HepG2 (cell line): ENCODE data around the gene ATP6V0D1. TPM values are rescaled to one million over a fixed set of nuclear protein-coding genes. Genes with fewer than 3 reads are reported as not detected.
A peak's percentile ranks its signal among the peaks of the same experiment; 100 is the strongest.

Experiments
- FOXJ3 ChIP-seq: sonication (generic); formaldehyde crosslinking; IDR thresholded peaks from 2 replicates; pipeline ENCODE4 v1.4.0; 2020; ENCODE audit warnings: missing genetic modification reagents, mild to moderate bottlenecking, borderline replicate concordance
- GATAD2A ChIP-seq: IDR thresholded peaks from 2 replicates; pipeline ENCODE4 v1.6.1; 2016
- HMG20A ChIP-seq: IDR thresholded peaks from 2 replicates; pipeline ENCODE4 v1.6.1; 2016; ENCODE audit warnings: borderline replicate concordance
- NFRKB ChIP-seq: fragments of 450-650 bp; IDR thresholded peaks from 2 replicates; pipeline ENCODE4 v1.6.1; 2017
- NR2F1 ChIP-seq, 2 experiments: fragments of 450-650 bp in 1 of 2; formaldehyde crosslinking in 1 of 2; IDR thresholded peaks; 2 replicates each; pipeline versions ENCODE4 v1.5.0 to v1.6.1; 2016 to 2020; ENCODE audit warnings: mild to moderate bottlenecking in 1 of 2, missing compliant biosample characterization in 1 of 2, missing genetic modification reagents in 1 of 2, moderate library complexity in 1 of 2
- PLRG1 ChIP-seq: fragments of 450-650 bp; conservative IDR thresholded peaks from 2 replicates; pipeline ENCODE4 v1.6.1; 2016
- SMC3 ChIP-seq: IDR thresholded peaks from 2 replicates; pipeline ENCODE4 v1.6.1; 2011; ENCODE audit warnings: low read length, improper control_type of control experiment
- TAF15 ChIP-seq: fragments of 200-400 bp; formaldehyde crosslinking; IDR thresholded peaks from one replicate; pipeline ENCODE4 v1.6.1; 2018; ENCODE audit warnings: mild to moderate bottlenecking, low read depth, low read length; ENCODE audit not compliant: poor library complexity, severe bottlenecking
- TARDBP ChIP-seq: sonication (generic); formaldehyde crosslinking; IDR thresholded peaks from 2 replicates; pipeline ENCODE4 v1.8.0; 2022; ENCODE audit warnings: mild to moderate bottlenecking, missing genetic modification reagents
- ZFP90 ChIP-seq: sonication (generic); formaldehyde crosslinking; IDR thresholded peaks from 2 replicates; pipeline ENCODE4 v1.8.0; 2022; ENCODE audit warnings: missing genetic modification reagents, mild to moderate bottlenecking, inconsistent platforms, borderline replicate concordance
- ZNF335 ChIP-seq: sonication (generic); formaldehyde crosslinking; IDR thresholded peaks from 2 replicates; pipeline ENCODE4 v1.4.0; 2020; ENCODE audit warnings: missing genetic modification reagents
- ZNF563 ChIP-seq: sonication (generic); formaldehyde crosslinking; IDR thresholded peaks from 2 replicates; pipeline ENCODE4 v1.8.0; 2022; ENCODE audit warnings: mild to moderate bottlenecking, moderate library complexity, missing genetic modification reagents
- ZNF615 ChIP-seq: sonication (generic); formaldehyde crosslinking; IDR thresholded peaks from 2 replicates; pipeline ENCODE4 v1.5.0; 2020; ENCODE audit warnings: mild to moderate bottlenecking, missing genetic modification reagents, borderline replicate concordance
- ZNF761 ChIP-seq: sonication (generic); formaldehyde crosslinking; conservative IDR thresholded peaks from 2 replicates; pipeline ENCODE4 v1.4.0; 2020; ENCODE audit warnings: mild to moderate bottlenecking, missing genetic modification reagents
- ZSCAN29 ChIP-seq: sonication (generic); formaldehyde crosslinking; conservative IDR thresholded peaks from 2 replicates; pipeline ENCODE4 v1.4.0; 2020; ENCODE audit warnings: mild to moderate bottlenecking, missing genetic modification reagents
- polyA plus RNA-seq, 8 experiments: library from polyadenylated mRNA; depleted of rRNA in 3 of 8; stranded (reverse) in 7 of 8; unstranded in 1 of 8; fragments of >200 nt; fragmentation: Illumina TruSeq in 4 of 8; extraction: Trizol in 4 of 8; gene quantifications; 2 replicates each; pipeline versions ENCODE4 v1.2.1 to v1.2.3, GENCODE V29; 2011 to 2016; ENCODE audit warnings: low read depth in 4 of 8, missing spikeins in 1 of 8, mixed read lengths in 1 of 8; ENCODE audit not compliant: insufficient read depth in 1 of 8
- total RNA-seq, 5 experiments: library from RNA; depleted of rRNA; stranded (reverse); fragments of >200 nt; fragmentation: Illumina TruSeq; extraction: Trizol; gene quantifications; 2 replicates each; pipeline ENCODE4 v1.2.3, GENCODE V29; 2016; ENCODE audit warnings: low read depth in 1 of 5
- TF ChIP-seq, protein P1 (sequence below): sonication (generic); formaldehyde crosslinking; IDR thresholded peaks from 2 replicates; pipeline ENCODE4 v1.4.0; 2020; ENCODE audit warnings: low read depth, missing genetic modification reagents
- TF ChIP-seq, protein P2 (sequence below): sonication (generic); formaldehyde crosslinking; IDR thresholded peaks from 2 replicates; pipeline ENCODE4 v1.5.1; 2020; ENCODE audit warnings: mild to moderate bottlenecking, missing genetic modification reagents, moderate library complexity

The ATP6V0D1 gene
- total and polyA plus RNA-seq, 2 of the 13 experiments (the other 11 are each of a cell fraction or from before 2014, with no cell fraction given): 51.1 to 61.3 TPM

DNA sequence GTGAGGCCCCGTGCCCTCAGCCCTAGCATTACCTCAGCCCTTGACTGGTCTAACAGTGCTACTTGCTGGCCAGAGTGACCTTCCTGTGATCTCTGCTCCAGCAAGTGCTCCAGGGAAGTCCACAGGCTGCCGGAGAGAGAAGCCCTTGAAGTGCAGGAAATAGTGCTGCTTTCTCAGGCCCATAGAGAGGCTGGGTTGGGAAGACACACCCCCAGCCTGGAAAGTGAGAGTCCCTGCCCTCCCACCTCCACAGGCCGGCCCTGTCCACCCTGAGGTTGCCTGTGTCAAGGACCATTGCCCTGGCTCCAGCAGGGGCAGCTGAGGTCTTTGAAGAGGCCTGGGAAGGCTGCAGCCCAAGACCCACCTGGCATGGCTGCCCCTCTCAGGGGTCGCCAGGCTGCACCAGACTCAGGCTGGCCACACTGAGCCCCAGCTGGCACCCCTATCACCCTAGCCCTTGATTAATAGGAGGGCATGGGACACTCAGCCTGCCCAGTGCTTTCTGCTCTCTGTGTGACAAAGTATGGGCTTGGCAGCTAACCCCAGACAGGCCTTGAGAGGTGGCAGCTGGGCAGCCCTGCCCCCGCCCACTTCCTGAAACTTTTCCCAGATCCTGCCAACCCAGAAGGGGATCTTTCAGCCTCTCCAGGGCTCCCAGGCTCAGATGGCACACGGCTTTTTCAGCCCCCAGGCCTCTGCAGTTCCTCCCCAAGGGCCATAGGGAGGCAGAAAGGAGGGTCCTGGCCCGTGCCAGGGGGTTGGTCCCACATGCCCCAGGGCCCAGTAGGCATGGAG lies 21.7 kb downstream of the ATP6V0D1 start (continued):
- TF ChIP-seq FOXJ3 (CRISPR knock-in tag): no peak
- TF ChIP-seq SMC3: 0 out of 2 replicates have a peak, but pooled peaks have one; percentile 6
- TF ChIP-seq TARDBP: 0 out of 2 replicates have a peak, but pooled peaks have one; percentile 46
- 0 out of 4 replicates have a peak, but pooled peaks of 1 of the 2 experiments have one; percentile 16 for TF ChIP-seq NR2F1 (CRISPR knock-in tag; IDR thresholded peaks at IDR 0.05)
- no peak for TF ChIP-seq PLRG1
- no peak for TF ChIP-seq TAF15
- TF ChIP-seq, protein P1, sequence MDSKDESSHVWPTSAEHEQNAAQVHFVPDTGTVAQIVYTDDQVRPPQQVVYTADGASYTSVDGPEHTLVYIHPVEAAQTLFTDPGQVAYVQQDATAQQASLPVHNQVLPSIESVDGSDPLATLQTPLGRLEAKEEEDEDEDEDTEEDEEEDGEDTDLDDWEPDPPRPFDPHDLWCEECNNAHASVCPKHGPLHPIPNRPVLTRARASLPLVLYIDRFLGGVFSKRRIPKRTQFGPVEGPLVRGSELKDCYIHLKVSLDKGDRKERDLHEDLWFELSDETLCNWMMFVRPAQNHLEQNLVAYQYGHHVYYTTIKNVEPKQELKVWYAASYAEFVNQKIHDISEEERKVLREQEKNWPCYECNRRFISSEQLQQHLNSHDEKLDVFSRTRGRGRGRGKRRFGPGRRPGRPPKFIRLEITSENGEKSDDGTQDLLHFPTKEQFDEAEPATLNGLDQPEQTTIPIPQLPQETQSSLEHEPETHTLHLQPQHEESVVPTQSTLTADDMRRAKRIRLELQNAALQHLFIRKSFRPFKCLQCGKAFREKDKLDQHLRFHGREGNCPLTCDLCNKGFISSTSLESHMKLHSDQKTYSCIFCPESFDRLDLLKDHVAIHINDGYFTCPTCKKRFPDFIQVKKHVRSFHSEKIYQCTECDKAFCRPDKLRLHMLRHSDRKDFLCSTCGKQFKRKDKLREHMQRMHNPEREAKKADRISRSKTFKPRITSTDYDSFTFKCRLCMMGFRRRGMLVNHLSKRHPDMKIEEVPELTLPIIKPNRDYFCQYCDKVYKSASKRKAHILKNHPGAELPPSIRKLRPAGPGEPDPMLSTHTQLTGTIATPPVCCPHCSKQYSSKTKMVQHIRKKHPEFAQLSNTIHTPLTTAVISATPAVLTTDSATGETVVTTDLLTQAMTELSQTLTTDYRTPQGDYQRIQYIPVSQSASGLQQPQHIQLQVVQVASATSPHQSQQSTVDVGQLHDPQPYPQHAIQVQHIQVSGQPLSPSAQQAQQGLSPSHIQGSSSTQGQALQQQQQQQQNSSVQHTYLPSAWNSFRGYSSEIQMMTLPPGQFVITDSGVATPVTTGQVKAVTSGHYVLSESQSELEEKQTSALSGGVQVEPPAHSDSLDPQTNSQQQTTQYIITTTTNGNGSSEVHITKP (CRISPR knock-in tag): no peak
- TF ChIP-seq ZFP90 (CRISPR knock-in tag): no peak
- TF ChIP-seq ZSCAN29 (CRISPR knock-in tag): no peak
- TF ChIP-seq GATAD2A (CRISPR knock-in tag): no peak
- no peak for TF ChIP-seq ZNF761 (CRISPR knock-in tag)
- no peak for TF ChIP-seq ZNF615 (CRISPR knock-in tag)
- TF ChIP-seq NFRKB: no peak
- no peak for TF ChIP-seq ZNF335
- TF ChIP-seq, protein P2, sequence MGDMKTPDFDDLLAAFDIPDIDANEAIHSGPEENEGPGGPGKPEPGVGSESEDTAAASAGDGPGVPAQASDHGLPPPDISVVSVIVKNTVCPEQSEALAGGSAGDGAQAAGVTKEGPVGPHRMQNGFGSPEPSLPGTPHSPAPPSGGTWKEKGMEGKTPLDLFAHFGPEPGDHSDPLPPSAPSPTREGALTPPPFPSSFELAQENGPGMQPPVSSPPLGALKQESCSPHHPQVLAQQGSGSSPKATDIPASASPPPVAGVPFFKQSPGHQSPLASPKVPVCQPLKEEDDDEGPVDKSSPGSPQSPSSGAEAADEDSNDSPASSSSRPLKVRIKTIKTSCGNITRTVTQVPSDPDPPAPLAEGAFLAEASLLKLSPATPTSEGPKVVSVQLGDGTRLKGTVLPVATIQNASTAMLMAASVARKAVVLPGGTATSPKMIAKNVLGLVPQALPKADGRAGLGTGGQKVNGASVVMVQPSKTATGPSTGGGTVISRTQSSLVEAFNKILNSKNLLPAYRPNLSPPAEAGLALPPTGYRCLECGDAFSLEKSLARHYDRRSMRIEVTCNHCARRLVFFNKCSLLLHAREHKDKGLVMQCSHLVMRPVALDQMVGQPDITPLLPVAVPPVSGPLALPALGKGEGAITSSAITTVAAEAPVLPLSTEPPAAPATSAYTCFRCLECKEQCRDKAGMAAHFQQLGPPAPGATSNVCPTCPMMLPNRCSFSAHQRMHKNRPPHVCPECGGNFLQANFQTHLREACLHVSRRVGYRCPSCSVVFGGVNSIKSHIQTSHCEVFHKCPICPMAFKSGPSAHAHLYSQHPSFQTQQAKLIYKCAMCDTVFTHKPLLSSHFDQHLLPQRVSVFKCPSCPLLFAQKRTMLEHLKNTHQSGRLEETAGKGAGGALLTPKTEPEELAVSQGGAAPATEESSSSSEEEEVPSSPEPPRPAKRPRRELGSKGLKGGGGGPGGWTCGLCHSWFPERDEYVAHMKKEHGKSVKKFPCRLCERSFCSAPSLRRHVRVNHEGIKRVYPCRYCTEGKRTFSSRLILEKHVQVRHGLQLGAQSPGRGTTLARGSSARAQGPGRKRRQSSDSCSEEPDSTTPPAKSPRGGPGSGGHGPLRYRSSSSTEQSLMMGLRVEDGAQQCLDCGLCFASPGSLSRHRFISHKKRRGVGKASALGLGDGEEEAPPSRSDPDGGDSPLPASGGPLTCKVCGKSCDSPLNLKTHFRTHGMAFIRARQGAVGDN (CRISPR knock-in tag): peak; percentile 48; the same call in 1 of the 2 replicates
- no peak for TF ChIP-seq HMG20A (CRISPR knock-in tag)
- no peak for TF ChIP-seq ZNF563
